Heart right ventricle (tissue), 16 donors: ENCODE data around the gene RNF225. TPM values are rescaled to one million over a fixed set of nuclear protein-coding genes. Genes with fewer than 3 reads are reported as not detected.

Experiments
- ATAC-seq, 8 donors: fragments of 200-7000 bp; cut with Tn5 transposase; one replicate each; pipeline ENCODE4 v1.9.1; 2020; ENCODE audit warnings: mild to moderate bottlenecking in 8 of 8, moderate library complexity in 8 of 8, moderate number of reproducible peaks in 1 of 8
- DNase-seq, 2 donors: peaks; one replicate each; pipeline ENCODE4 v3.0.0-alpha.2; 2020
- H3K27ac ChIP-seq, 10 donors: fragments of 200-600 bp; sonication (generic) in 2 of 10; one replicate each; pipeline versions ENCODE4 v1.5.0 to v1.8.0; 2020 to 2022; ENCODE audit warnings: mild to moderate bottlenecking in 3 of 10
- H3K27me3 ChIP-seq, 7 donors: fragments of 200-600 bp; one replicate each; pipeline ENCODE4 v1.8.0; 2021 to 2022; ENCODE audit warnings: mild to moderate bottlenecking in 2 of 7
- H3K36me3 ChIP-seq, 9 donors: fragments of 200-600 bp; sonication (generic) in 1 of 9; one replicate each; pipeline versions ENCODE4 v1.5.0 to v1.8.0; 2020 to 2022; ENCODE audit warnings: mild to moderate bottlenecking in 2 of 9
- H3K4me1 ChIP-seq, 9 donors: fragments of 200-600 bp; sonication (generic) in 1 of 9; one replicate each; pipeline versions ENCODE4 v1.5.0 to v1.8.0; 2020 to 2022; ENCODE audit warnings: mild to moderate bottlenecking in 4 of 9
- H3K4me3 ChIP-seq, 10 donors: fragments of 200-600 bp; sonication (generic) in 2 of 10; one replicate each; pipeline versions ENCODE4 v1.5.0 to v1.8.0; 2020 to 2022; ENCODE audit warnings: mild to moderate bottlenecking in 7 of 10, moderate library complexity in 2 of 10
- H3K9me3 ChIP-seq, 11 donors: fragments of 200-600 bp in 10 of 11; sonication (generic) in 2 of 11; one replicate each; pipeline versions ENCODE4 v1.5.0 to v1.8.0; 2013 to 2022; ENCODE audit warnings: mild to moderate bottlenecking in 2 of 11, control low read depth in 1 of 11, moderate library complexity in 1 of 11
- CTCF ChIP-seq, 9 donors: fragments of 200-600 bp; sonication (generic) in 2 of 9; IDR thresholded peaks; one replicate each; pipeline versions ENCODE4 v1.5.0 to v1.8.0; 2021 to 2022; ENCODE audit warnings: antibody characterized with exemption in 9 of 9, mild to moderate bottlenecking in 5 of 9, moderate library complexity in 1 of 9
- WGBS, 2 donors: extraction: QIAGEN DNeasy Blood & Tissue Kit; methylation state at CpG; one replicate each; pipeline ENCODE4 v1.1.7; 2013; ENCODE audit warnings: inconsistent platforms in 1 of 2; 5-methylcytosine and 5-hydroxymethylcytosine counted together
- intact Hi-C, 10 donors: fragments of 100-400 bp; cut with DNase I; formaldehyde crosslinking; loops; one replicate each; pipeline versions ENCODE4 v1.11.1 to v1.14.2; 2022
- polyA plus RNA-seq, 2 donors: library from polyadenylated mRNA; stranded (reverse); fragments of 200-250 nt; gene quantifications; one replicate each; pipeline ENCODE4 v1.2.3, GENCODE V29; 2013
- total RNA-seq, 10 donors: library from RNA; stranded (reverse); fragmentation: NEBNext Ultra II Directional in 3 of 10; extraction: Animal tissue kit (Norgen Biotek cat#: 25700) in 3 of 10; gene quantifications; one replicate each; pipeline versions ENCODE4 v1.2.1 to v1.2.4, GENCODE V29; 2021 to 2023
- donor health status: Arrhythmogenic right ventricular cardiomyopathy.
- donor health status: ischemic (EF 13 %, LVEDD 7.1; RV severe dilation, severe dysfunction).
- donor health status: healthy with polysubstance abuse.
- donor health status: DM: no; HTN: yes; CAD: no.
- donor health status: DM: no; HTN: no; CAD: no.
- donor health status: ischemic (EF 25% LVEDD 6.9; RV normal size, moderate dysfunction).
- donor health status: ischemic (EF 25% LVEDD 5.7; RV mildly dilated, moderate dysfunction).
- donor health status: healthy.
- donor health status: DM: yes; HTN: yes; CAD: no.
- donor health status: Ischemic cardiomyopathy.
- donor health status: ischemic (EF 35%, LVEDD 5.7; RV mildly dilated, moderate dysfunction).
- donor health status: nonischemic (EF 11% LVEDD 7.7; RV severe dilation, severe dysfunction).
- donor health status: DM: yes; HTN: yes; CAD: no.
- donor health status: PGD.
- donor health status: ischemic (EF 29% LVEDD 5.4; RV normal size, mild dysfunction).
- donor health status: nonischemic (EF 23%, LVEDD 6.1; RV moderate dilation, normal function).

RNF225 gene
- total and polyA plus RNA-seq, 12 donors, result not detected

GRCh38 chr19:58357481-58358145 is 37.8 kb upstream of the RNF225 start:
- ATAC-seq (no peak), DNase-seq (no peak)
- WGBS, 2 donors, result 67 to 74% methylated on average over 16 to 19 of the region's 19 CpGs
- no peak for TF ChIP-seq CTCF (IDR thresholded peaks at IDR 0.05)
- Histone ChIP-seq H3K36me3 (no peaks in the 10 kb centered on the region), H3K27me3 (peaks cover under 1 to 45% (median 25%) of the 10 kb centered on the region in 7 donors), H3K4me1 (peaks cover 3 to 37% (median 28%) of the 10 kb centered on the region in 9 donors), H3K4me3 (peak overlapping the region in 9 of 10 donors; percentile 36 to 61 (median 53)), H3K27ac (no peak overlapping the region), H3K9me3 (no peaks in the 10 kb centered on the region)
- intact Hi-C loops, result no loop called here

DNA sequence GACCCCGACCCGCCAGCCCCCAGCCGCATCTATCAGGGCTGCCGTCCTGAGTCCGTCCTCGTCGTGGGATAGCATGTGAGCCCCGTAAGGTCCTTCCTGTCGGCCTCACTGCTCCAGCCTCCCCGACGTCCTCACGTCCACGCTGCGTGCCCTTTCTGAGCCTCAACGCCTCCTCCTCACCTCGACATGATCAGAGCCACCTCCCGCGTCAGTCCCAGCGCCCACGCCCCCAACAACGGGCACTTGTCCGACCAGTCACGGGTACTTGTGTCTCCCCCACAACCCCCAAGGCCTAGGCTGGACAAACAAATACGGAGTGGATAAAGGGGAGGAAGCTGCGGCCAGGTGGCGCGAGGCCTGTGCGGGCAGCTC is 33.6 kb upstream of the RNF225 start:
- ATAC-seq (peak in 7 of 8 donors; percentile 3 to 28 (median 21)), DNase-seq (peak; percentile 47 to 53)
- peak in 2 of 9 donors; percentile 3 to 4 for TF ChIP-seq CTCF (IDR thresholded peaks at IDR 0.05)
- H3K9me3 ChIP-seq, result no peaks in the 10 kb centered on the region
- intact Hi-C loops, result loop anchor here in 1 of 10 donors (2.0 kb wide), 2 partner anchors 19 to 57 kb away; partner anchors contain the start of genes ERVK3-1 and ZNF837
- peaks cover 0 to 28% (median 16%) of the 10 kb centered on the region in 9 donors for H3K4me1 ChIP-seq
- H3K36me3 ChIP-seq, result no peaks in the 10 kb centered on the region
- H3K27me3 ChIP-seq, result peaks cover 0 to 24% (median 12%) of the 10 kb centered on the region in 7 donors
- peak overlapping the region; percentile 48 to 94 (median 75) for H3K4me3 ChIP-seq
- peak overlapping the region; percentile 88 to 97 (median 96) for H3K27ac ChIP-seq
- WGBS, 2 donors, result 2 to 3% methylated on average over 28 of the region's 28 CpGs

- no peaks in the 10 kb centered on the region for H3K36me3 ChIP-seq
- ATAC-seq (peak; percentile 96 to 98 (median 97)), DNase-seq (peak; percentile 96 to 98)
- H3K4me3 ChIP-seq, result peak within 1 kb of the TSS; percentile 48 to 94 (median 75)
- peaks cover 0 to 24% (median 11%) of the 10 kb centered on the region in 7 donors for H3K27me3 ChIP-seq
- peaks cover 0 to 23% (median 11%) of the 10 kb centered on the region in 9 donors for H3K4me1 ChIP-seq
- 0 to 1% methylated on average over 69 to 74 of the region's 74 CpGs for WGBS, 2 donors
- intact Hi-C loops, result loop anchor here in 1 of 10 donors (2.0 kb wide), 2 partner anchors 18 to 58 kb away; partner anchors contain the start of genes ERVK3-1 and ZNF837
- TF ChIP-seq CTCF (IDR thresholded peaks at IDR 0.05), result peak in 2 of 9 donors; percentile 1 to 12
- no peaks in the 10 kb centered on the region for H3K9me3 ChIP-seq
- H3K27ac ChIP-seq, result peak within 1 kb of the TSS; percentile 88 to 97 (median 96)
These were observed 33.0 kb upstream of the RNF225 start, which contains the start of gene ZNF497 for GRCh38 chr19:58362272-58362994. ZNF497 (minus strand) TSS chr19:58362751; CDS start chr19:58357635, 5,116 bp downstream.

GRCh38 chr19:58364146-58364545 is 31.3 kb upstream of the RNF225 start:
- H3K27me3 ChIP-seq, result peaks cover 0 to 30% (median 14%) of the 10 kb centered on the region in 7 donors
- no peaks in the 10 kb centered on the region for H3K36me3 ChIP-seq
- no peak overlapping the region for H3K4me3 ChIP-seq
- intact Hi-C loops, result no loop called here
- 76 to 83% methylated on average over 5 of the region's 5 CpGs for WGBS, 2 donors
- no peak for ATAC-seq
- H3K9me3 ChIP-seq, result no peaks in the 10 kb centered on the region
- TF ChIP-seq CTCF (IDR thresholded peaks at IDR 0.05), result no peak
- H3K27ac ChIP-seq, result no peak overlapping the region
- no peak for DNase-seq
- H3K4me1 ChIP-seq, result peaks cover 0 to 17% (median 7%) of the 10 kb centered on the region in 9 donors
